Naive thymus-derived CD8-positive, alpha-beta T cell (primary cell): Measurements from ENCODE around the gene RNF34. TPM values are rescaled to one million over a fixed set of nuclear protein-coding genes. Genes with fewer than 3 reads are reported as not detected.
A peak's percentile ranks its signal among the peaks of the same experiment; 100 is the strongest.

ENCODE experiments used
- ATAC-seq, 2 donors: fragments of 150-1000 bp; cut with Tn5 transposase in 1 of 2; sonication (Bioruptor Pico), chemical (Tn5 transposase) in 1 of 2; 1 replicate in 1 of 2; 2 replicates in 1 of 2; pipeline ENCODE4 v1.10.0; 2021; ENCODE audit warnings: mild to moderate bottlenecking in 2 of 2, moderate library complexity in 2 of 2
- POLR2A ChIA-PET: fragments of 350-600 bp; sonication (Branson Sonifier 250); formaldehyde crosslinking; loops from one replicate; lab custom pipeline; 2021; ENCODE audit warnings: antibody characterized with exemption; lab: Charles Lee
- DNase-seq, 10 donors: peaks; one replicate each; pipeline versions ENCODE4 v3.0.0 to v3.0.0-alpha.2; 2020 to 2022
- H3K27ac Mint-ChIP-seq, 10 donors: one replicate each; pipeline ENCODE4 v1.8.0; 2020 to 2022; ENCODE audit warnings: mild to moderate bottlenecking in 10 of 10, mixed read lengths in 10 of 10, moderate library complexity in 4 of 10, inconsistent platforms in 1 of 10
- H3K27me3 Mint-ChIP-seq, 5 donors: one replicate each; pipeline ENCODE4 v1.8.0; 2021 to 2022; ENCODE audit warnings: mixed read lengths in 5 of 5
- H3K36me3 Mint-ChIP-seq, 3 donors: one replicate each; pipeline ENCODE4 v1.8.0; 2020 to 2022; ENCODE audit warnings: mixed read lengths in 3 of 3, mild to moderate bottlenecking in 2 of 3, inconsistent platforms in 1 of 3
- H3K4me1 Mint-ChIP-seq, 4 donors: one replicate each; pipeline ENCODE4 v1.8.0; 2021 to 2022; ENCODE audit warnings: mixed read lengths in 4 of 4
- H3K4me3 Mint-ChIP-seq, 10 donors: one replicate each; pipeline ENCODE4 v1.8.0; 2020 to 2022; ENCODE audit warnings: mild to moderate bottlenecking in 10 of 10, mixed read lengths in 10 of 10, moderate library complexity in 6 of 10, inconsistent platforms in 1 of 10
- H3K9me3 Mint-ChIP-seq, 9 donors: one replicate each; pipeline ENCODE4 v1.8.0; 2020 to 2022; ENCODE audit warnings: mixed read lengths in 9 of 9, mild to moderate bottlenecking in 3 of 9, inconsistent platforms in 1 of 9, moderate library complexity in 1 of 9
- polyA plus RNA-seq, 3 donors: library from polyadenylated mRNA; unstranded; fragments of 300-500 nt; fragmentation: Illumina TruSeq; gene quantifications; one replicate each; pipeline ENCODE4 v1.2.3, GENCODE V29; 2021
- total RNA-seq, 8 experiments: library from RNA in 2 of 8; stranded (reverse) in 2 of 8; gene quantifications; one replicate each; pipeline ENCODE4 v1.2.3 and lab custom pipeline; 2021 to 2026

The RNF34 gene
- total and polyA plus RNA-seq, 5 experiments from 2014 or later, result 34.5 to 77.1 (median 49.0) TPM

GRCh38 chr12:121456551-121456950, 56.6 kb downstream of the RNF34 start:
- H3K27ac Mint-ChIP-seq, result no peak overlapping the region
- H3K9me3 Mint-ChIP-seq, result no peaks in the 10 kb centered on the region
- no peak for DNase-seq
- H3K27me3 Mint-ChIP-seq, result no peaks in the 10 kb centered on the region
- no peak overlapping the region for H3K4me3 Mint-ChIP-seq
- ATAC-seq, result no peak
- H3K36me3 Mint-ChIP-seq, result peaks cover 0 to 19% (median 0%) of the 10 kb centered on the region in 3 donors
- peaks cover 26 to 67% (median 56%) of the 10 kb centered on the region in 4 donors for H3K4me1 Mint-ChIP-seq
- POLR2A ChIA-PET, result no interaction called here

GRCh38 chr12:121461048-121461447, 61.1 kb downstream of the RNF34 start:
- no peak for DNase-seq
- Mint-ChIP-seq H3K27me3 (no peaks in the 10 kb centered on the region), H3K36me3 (no peaks in the 10 kb centered on the region), H3K9me3 (no peaks in the 10 kb centered on the region), H3K4me3 (peak overlapping the region in 1 of 10 donors; percentile 31), H3K4me1 (peaks cover 25 to 67% (median 60%) of the 10 kb centered on the region in 4 donors), H3K27ac (peak overlapping the region in 5 of 10 donors; percentile 6 to 81 (median 58))
- no peak for ATAC-seq
- POLR2A ChIA-PET, result interaction anchor here (1.1 kb wide), 1 partner anchor 18 kb away, joined by 3 read pairs; no protein-coding TSS in a partner anchor

GRCh38 chr12:121464331-121464730, 64.4 kb downstream of the RNF34 start:
- Mint-ChIP-seq H3K27me3 (no peaks in the 10 kb centered on the region), H3K4me3 (peak overlapping the region in 3 of 10 donors; percentile 28 to 45 (median 34)), H3K4me1 (peaks cover 20 to 56% (median 47%) of the 10 kb centered on the region in 4 donors), H3K27ac (peak overlapping the region in 3 of 10 donors; percentile 27 to 55 (median 27)), H3K9me3 (no peaks in the 10 kb centered on the region), H3K36me3 (no peaks in the 10 kb centered on the region)
- DNase-seq (no peak), ATAC-seq (no peak)
- POLR2A ChIA-PET, result interaction anchor here (0.7 kb wide), 1 partner anchor 547 kb away, joined by 3 read pairs; no protein-coding TSS in a partner anchor

GRCh38 chr12:121465921-121466793, 66.2 kb downstream of the RNF34 start:
- peaks cover 20 to 57% (median 43%) of the 10 kb centered on the region in 4 donors for H3K4me1 Mint-ChIP-seq
- H3K9me3 Mint-ChIP-seq, result no peaks in the 10 kb centered on the region
- H3K27me3 Mint-ChIP-seq, result no peaks in the 10 kb centered on the region
- ATAC-seq (peak; percentile 3 to 9), DNase-seq (peak in 9 of 10 donors; percentile 14 to 56 (median 43))
- H3K4me3 Mint-ChIP-seq, result peak overlapping the region; percentile 89 to 98 (median 95)
- H3K36me3 Mint-ChIP-seq, result no peaks in the 10 kb centered on the region
- peak overlapping the region; percentile 82 to 97 (median 94) for H3K27ac Mint-ChIP-seq
- POLR2A ChIA-PET, result interaction anchor here (0.6 to 2.3 kb wide), 4 partner anchors 21 to 67 kb away, joined by 3 to 5 read pairs (median 3); no protein-coding TSS in a partner anchor

- H3K4me1 Mint-ChIP-seq, result peaks cover 17 to 50% (median 37%) of the 10 kb centered on the region in 4 donors
- H3K4me3 Mint-ChIP-seq, result peak overlapping the region in 5 of 10 donors; percentile 31 to 94 (median 43)
- H3K27me3 Mint-ChIP-seq, result no peaks in the 10 kb centered on the region
- no peaks in the 10 kb centered on the region for H3K36me3 Mint-ChIP-seq
- H3K27ac Mint-ChIP-seq, result peak overlapping the region in 1 of 10 donors; percentile 15
- POLR2A ChIA-PET, result interaction anchor here (1.3 to 2.3 kb wide), 2 partner anchors 24 to 66 kb away, joined by 5 read pairs; no protein-coding TSS in a partner anchor
- peak; percentile 80 to 91 (median 88) for DNase-seq
- no peaks in the 10 kb centered on the region for H3K9me3 Mint-ChIP-seq
- peak; percentile 83 to 84 for ATAC-seq
These were observed 67.1 kb downstream of the RNF34 start for GRCh38 chr12:121466794-121467637.

- Mint-ChIP-seq H3K4me3 (peak overlapping the region; percentile 39 to 75 (median 62)), H3K27ac (peak overlapping the region in 9 of 10 donors; percentile 15 to 92 (median 84)), H3K36me3 (no peaks in the 10 kb centered on the region), H3K9me3 (no peaks in the 10 kb centered on the region), H3K4me1 (peaks cover 17 to 48% (median 35%) of the 10 kb centered on the region in 4 donors), H3K27me3 (no peaks in the 10 kb centered on the region)
- ATAC-seq (no peak), DNase-seq (peak in 3 of 10 donors; percentile 17 to 90 (median 18))
- POLR2A ChIA-PET, result interaction anchor here (0.7 to 1.3 kb wide), 4 partner anchors 10 to 204 kb away, joined by 3 to 5 read pairs (median 3); no protein-coding TSS in a partner anchor
These were observed 68.0 kb downstream of the RNF34 start for GRCh38 chr12:121467638-121468498.

GRCh38 chr12:121468499-121468801, 68.5 kb downstream of the RNF34 start:
- POLR2A ChIA-PET, result interaction anchor here (0.6 to 1.3 kb wide), 6 partner anchors 10 to 204 kb away, joined by 3 to 5 read pairs (median 3); no protein-coding TSS in a partner anchor
- Mint-ChIP-seq H3K4me3 (peak overlapping the region in 9 of 10 donors; percentile 36 to 75 (median 62)), H3K36me3 (no peaks in the 10 kb centered on the region), H3K27me3 (no peaks in the 10 kb centered on the region), H3K4me1 (peaks cover 17 to 48% (median 35%) of the 10 kb centered on the region in 4 donors), H3K27ac (peak overlapping the region in 9 of 10 donors; percentile 15 to 92 (median 84)), H3K9me3 (no peaks in the 10 kb centered on the region)
- no peak for ATAC-seq
- no peak for DNase-seq

GRCh38 chr12:121470751-121471150, 70.8 kb downstream of the RNF34 start:
- Mint-ChIP-seq H3K4me3 (no peak overlapping the region), H3K4me1 (peaks cover 11 to 32% (median 19%) of the 10 kb centered on the region in 4 donors), H3K9me3 (no peaks in the 10 kb centered on the region), H3K36me3 (no peaks in the 10 kb centered on the region), H3K27me3 (no peaks in the 10 kb centered on the region), H3K27ac (peak overlapping the region in 8 of 10 donors; percentile 30 to 86 (median 74))
- DNase-seq (no peak), ATAC-seq (no peak)
- POLR2A ChIA-PET, result no interaction called here

GRCh38 chr12:121472150-121472905, 72.4 kb downstream of the RNF34 start:
- DNase-seq, result no peak
- no peaks in the 10 kb centered on the region for H3K9me3 Mint-ChIP-seq

More at GRCh38 chr12:121472150-121472905, 72.4 kb downstream of the RNF34 start:
- peaks cover 6 to 26% (median 13%) of the 10 kb centered on the region in 4 donors for H3K4me1 Mint-ChIP-seq
- no peaks in the 10 kb centered on the region for H3K36me3 Mint-ChIP-seq
- no peak for ATAC-seq
- peak overlapping the region in 2 of 10 donors; percentile 31 to 53 for H3K27ac Mint-ChIP-seq
- H3K4me3 Mint-ChIP-seq, result no peak overlapping the region
- POLR2A ChIA-PET, result no interaction called here
- no peaks in the 10 kb centered on the region for H3K27me3 Mint-ChIP-seq
